Measurements from ENCODE around the gene SDK2.

GRCh38 chr17:73465953-73466230 lies 178.4 kb downstream of the SDK2 start:
- no peak for TF ChIP-seq CTCF (IDR thresholded peaks at IDR 0.05; ENCODE audit: insufficient read depth, low read depth, low read length)
- TF ChIP-seq EZH2 (IDR thresholded peaks at IDR 0.05; ENCODE audit: insufficient read depth, low read length) = no peak
